Kidney (tissue), 14 donors: ENCODE measurements around the gene KRTAP10-5. TPM values are rescaled to one million over a fixed set of nuclear protein-coding genes. Genes with fewer than 3 reads are reported as not detected.
A peak's percentile ranks its signal among the peaks of the same experiment; 100 is the strongest.

ENCODE experiments used
- DNase-seq, 5 donors: peaks; one replicate each; pipeline ENCODE4 v3.0.0-alpha.2; 2013 to 2020
- FAIRE-seq: peaks from 2 replicates; lab custom pipeline; 2012; peaks lifted over from hg19 to GRCh38; lab: Jason Lieb, UNC
- H3K27ac ChIP-seq, 2 donors: one replicate each; pipeline ENCODE4 v1.7.0; 2013; ENCODE audit warnings: low read depth in 2 of 2, low read length in 2 of 2, inconsistent platforms in 1 of 2
- H3K27me3 ChIP-seq: one replicate; pipeline ENCODE4 v1.7.1; 2013; ENCODE audit warnings: low read length, inconsistent platforms; ENCODE audit not compliant: control insufficient read depth, insufficient read depth
- H3K36me3 ChIP-seq, 3 donors: one replicate each; pipeline versions ENCODE4 v1.7.0 to v1.7.1; 2013; ENCODE audit warnings: low read length in 3 of 3, control low read depth in 1 of 3, inconsistent platforms in 1 of 3; ENCODE audit not compliant: insufficient read depth in 3 of 3, control insufficient read depth in 2 of 3
- H3K4me1 ChIP-seq, 3 donors: one replicate each; pipeline versions ENCODE4 v1.7.0 to v1.7.1; 2013; ENCODE audit warnings: low read length in 3 of 3, inconsistent platforms in 1 of 3, low read depth in 1 of 3; ENCODE audit not compliant: control insufficient read depth in 2 of 3, insufficient read depth in 2 of 3
- H3K4me3 ChIP-seq, 3 donors: one replicate each; pipeline versions ENCODE4 v1.7.0 to v1.8.1; 2013; ENCODE audit warnings: low read length in 3 of 3, control low read depth in 1 of 3, inconsistent platforms in 1 of 3
- H3K9ac ChIP-seq, 3 donors: one replicate each; pipeline versions ENCODE4 v1.7.0 to v1.7.1; 2013; ENCODE audit warnings: low read length in 3 of 3, control low read depth in 1 of 3, inconsistent platforms in 1 of 3
- H3K9me3 ChIP-seq, 3 donors: one replicate each; pipeline versions ENCODE4 v1.7.0 to v1.7.1; 2013; ENCODE audit warnings: low read length in 3 of 3, control low read depth in 1 of 3, inconsistent platforms in 1 of 3; ENCODE audit not compliant: control insufficient read depth in 2 of 3, insufficient read depth in 1 of 3
- intact Hi-C: fragments of 100-400 bp; cut with DNase I; formaldehyde crosslinking; loops from one replicate; pipeline ENCODE4 v1.11.1; 2022
- polyA plus RNA-seq: library from polyadenylated mRNA; stranded (reverse); fragments of 350-450 nt; fragmentation: Illumina TruSeq; extraction: RNeasy Lipid Tissue Mini Kit (QIAGEN cat#74804); gene quantifications from one replicate; pipeline ENCODE4 v1.2.3, GENCODE V29; 2014; ENCODE audit warnings: low read depth, low replicate concordance; ENCODE audit not compliant: insufficient read depth
- total RNA-seq: library from RNA; stranded (reverse); fragmentation: NEBNext Ultra II Directional; extraction: Animal tissue kit (Norgen Biotek cat#: 25700); gene quantifications from one replicate; pipeline ENCODE4 v1.2.1, GENCODE V29; 2021
- TF ChIP-seq, protein P1 (sequence below): IDR thresholded peaks from 3 replicates; pipeline ENCODE4 v1.5.1; 2012; ENCODE audit warnings: mild to moderate bottlenecking, moderate library complexity, borderline replicate concordance; ENCODE audit not compliant: insufficient read depth; ENCODE audit errors: extremely low read depth
- donor health status: control.
- donor health status: control.
- donor health status: control.
- donor health status: control.
- donor health status: control.
- donor health status: DM: yes; HTN: yes; CAD: no.
- donor health status: Normal renal cell carcinoma (clear cell type).

KRTAP10-5 gene
- total and polyA plus RNA-seq, 2 donors from 2014 or later: not detected

GRCh38 chr21:44615466-44615865, 35.1 kb upstream of the KRTAP10-5 start:
- DNase-seq: no peak
- TF ChIP-seq, protein P1, sequence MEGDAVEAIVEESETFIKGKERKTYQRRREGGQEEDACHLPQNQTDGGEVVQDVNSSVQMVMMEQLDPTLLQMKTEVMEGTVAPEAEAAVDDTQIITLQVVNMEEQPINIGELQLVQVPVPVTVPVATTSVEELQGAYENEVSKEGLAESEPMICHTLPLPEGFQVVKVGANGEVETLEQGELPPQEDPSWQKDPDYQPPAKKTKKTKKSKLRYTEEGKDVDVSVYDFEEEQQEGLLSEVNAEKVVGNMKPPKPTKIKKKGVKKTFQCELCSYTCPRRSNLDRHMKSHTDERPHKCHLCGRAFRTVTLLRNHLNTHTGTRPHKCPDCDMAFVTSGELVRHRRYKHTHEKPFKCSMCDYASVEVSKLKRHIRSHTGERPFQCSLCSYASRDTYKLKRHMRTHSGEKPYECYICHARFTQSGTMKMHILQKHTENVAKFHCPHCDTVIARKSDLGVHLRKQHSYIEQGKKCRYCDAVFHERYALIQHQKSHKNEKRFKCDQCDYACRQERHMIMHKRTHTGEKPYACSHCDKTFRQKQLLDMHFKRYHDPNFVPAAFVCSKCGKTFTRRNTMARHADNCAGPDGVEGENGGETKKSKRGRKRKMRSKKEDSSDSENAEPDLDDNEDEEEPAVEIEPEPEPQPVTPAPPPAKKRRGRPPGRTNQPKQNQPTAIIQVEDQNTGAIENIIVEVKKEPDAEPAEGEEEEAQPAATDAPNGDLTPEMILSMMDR: no peak
- H3K27me3 ChIP-seq: no peaks in the 10 kb centered on the region
- FAIRE-seq: no peak
- no peak overlapping the region for H3K9ac ChIP-seq
- H3K27ac ChIP-seq: no peak overlapping the region
- H3K9me3 ChIP-seq: peaks cover 0 to 5% (median 0%) of the 10 kb centered on the region in 3 donors
- H3K4me1 ChIP-seq: no peaks in the 10 kb centered on the region
- H3K4me3 ChIP-seq: no peak overlapping the region
- no peaks in the 10 kb centered on the region for H3K36me3 ChIP-seq
- intact Hi-C loops: no loop called here

DNA sequence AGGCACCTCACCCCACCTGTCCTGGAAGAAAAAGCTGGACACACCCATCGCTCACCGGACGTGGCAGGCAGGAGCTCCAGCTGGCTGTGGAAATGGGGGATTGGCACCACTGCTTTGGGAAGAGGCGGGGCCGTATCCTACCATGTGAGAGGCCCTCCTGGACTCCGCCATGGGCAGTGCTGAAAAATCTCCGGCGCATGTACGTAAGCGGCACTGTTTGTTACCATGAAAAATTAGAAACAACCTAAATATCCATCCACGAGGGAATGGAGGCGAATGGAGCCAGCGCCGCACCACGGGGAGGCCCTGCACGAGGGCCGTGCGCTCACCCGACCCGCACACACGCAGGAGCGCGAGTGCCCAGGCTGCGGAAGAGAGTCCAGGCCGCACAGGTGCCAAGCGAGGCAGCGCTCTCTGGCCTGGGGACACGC, 34.6 kb upstream of the KRTAP10-5 start:
- FAIRE-seq: no peak
- intact Hi-C loops: no loop called here

DNA sequence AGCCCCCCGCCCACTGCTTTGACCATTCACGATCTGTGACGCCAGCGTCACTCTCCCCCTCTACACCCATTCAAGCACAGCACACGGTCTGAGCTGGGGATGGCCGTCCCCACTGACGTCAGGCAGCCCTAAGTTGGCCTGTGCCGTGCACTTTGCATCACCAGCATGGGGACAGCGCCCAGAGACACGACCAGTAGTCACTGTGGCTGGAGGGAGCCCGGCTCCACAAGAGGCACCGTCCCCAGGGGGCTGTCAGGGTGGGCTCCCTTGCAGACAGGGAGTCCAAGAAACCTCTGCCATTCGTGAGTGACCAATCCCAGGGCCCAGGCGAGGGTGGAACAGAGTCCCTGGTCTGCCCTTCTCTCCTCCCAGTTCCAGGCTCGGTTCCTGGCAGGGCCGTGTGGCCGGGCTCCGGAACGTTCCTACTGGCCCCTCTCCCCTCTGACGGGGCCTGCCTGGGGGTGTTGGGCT, 33.8 kb upstream of the KRTAP10-5 start:
- intact Hi-C loops: no loop called here
- TF ChIP-seq, protein P1: no peak
- Histone ChIP-seq H3K27ac (no peak overlapping the region), H3K27me3 (no peaks in the 10 kb centered on the region), H3K9me3 (peaks cover 0 to 5% (median 0%) of the 10 kb centered on the region in 3 donors), H3K9ac (no peak overlapping the region), H3K36me3 (no peaks in the 10 kb centered on the region), H3K4me3 (no peak overlapping the region), H3K4me1 (no peaks in the 10 kb centered on the region)
- FAIRE-seq (no peak), DNase-seq (peak in 1 of 5 donors; percentile 55)

More for the DNA sequence above, 34.6 kb upstream of the KRTAP10-5 start:
- Histone ChIP-seq H3K27ac (no peak overlapping the region), H3K36me3 (no peaks in the 10 kb centered on the region), H3K9me3 (peaks cover 0 to 5% (median 0%) of the 10 kb centered on the region in 3 donors), H3K27me3 (no peaks in the 10 kb centered on the region), H3K9ac (no peak overlapping the region), H3K4me3 (no peak overlapping the region), H3K4me1 (no peaks in the 10 kb centered on the region)
- TF ChIP-seq, protein P1: no peak
- DNase-seq: no peak
